Posterior cingulate gyrus (tissue), 11 donors: ENCODE results near the gene ARSI.
A peak's percentile ranks its signal among the peaks of the same experiment; 100 is the strongest.

Source experiments
- DNase-seq, 10 donors: peaks; one replicate each; pipeline versions ENCODE4 v3.0.0 to v3.0.0-alpha.2; 2020 to 2021; ENCODE audit warnings: mixed read lengths in 3 of 10
- intact Hi-C: fragments of 100-400 bp; cut with DNase I; formaldehyde crosslinking; loops from one replicate; pipeline ENCODE4 v1.15.1; 2023

Gene ARSI

GRCh38 chr5:150295741-150296486, 6.8 kb downstream of the ARSI start:
- intact Hi-C loops, result no loop called here

GRCh38 chr5:150295172-150295634, 7.5 kb downstream of the ARSI start:
- intact Hi-C loops, result no loop called here
- peak in 7 of 10 donors; percentile 43 to 94 (median 58) for DNase-seq

More at GRCh38 chr5:150295741-150296486, 6.8 kb downstream of the ARSI start:
- peak in 8 of 10 donors; percentile 57 to 96 (median 82) for DNase-seq

- intact Hi-C loops, result loop anchor here (5.0 kb wide), 1 partner anchor 58 kb away; no protein-coding TSS in a partner anchor
- peak in 2 of 10 donors; percentile 59 to 72 for DNase-seq
Observed at GRCh38 chr5:150294551-150295071, 8.1 kb downstream of the ARSI start.

- DNase-seq, result peak in 5 of 10 donors; percentile 56 to 90 (median 87)
- intact Hi-C loops, result loop anchor here (5.0 kb wide), 1 partner anchor 59 kb away; no protein-coding TSS in a partner anchor
Observed at GRCh38 chr5:150293091-150293941, 9.4 kb downstream of the ARSI start.

- intact Hi-C loops, result loop anchor here (5.0 kb wide), 1 partner anchor 61 kb away; no protein-coding TSS in a partner anchor
- peak in 2 of 10 donors; percentile 43 to 57 for DNase-seq
Observed at GRCh38 chr5:150291388-150292385, 11.0 kb downstream of the ARSI start.

GRCh38 chr5:150289551-150290390, 12.9 kb downstream of the ARSI start, which contains the start of gene CAMK2A:
Gene CAMK2A, minus strand, starts transcription at chr5:150289773. Its CDS starts 148 bp downstream, at chr5:150289625.
- intact Hi-C loops, result loop anchor here (5.0 kb wide), 1 partner anchor 63 kb away; no protein-coding TSS in a partner anchor
- DNase-seq, result peak; percentile 38 to 98 (median 89)

GRCh38 chr5:150288791-150289190, 13.9 kb downstream of the ARSI start:
- intact Hi-C loops, result no loop called here
- peak in 2 of 10 donors; percentile 50 to 82 for DNase-seq

- intact Hi-C loops, result no loop called here
- DNase-seq, result peak in 2 of 10 donors; percentile 58 to 66
Observed at GRCh38 chr5:150288361-150288760, 14.3 kb downstream of the ARSI start.

- DNase-seq, result peak in 2 of 10 donors; percentile 87 to 88
- intact Hi-C loops, result no loop called here
Observed at GRCh38 chr5:150286820-150287219, 15.9 kb downstream of the ARSI start.

GRCh38 chr5:150285114-150285513, 17.6 kb downstream of the ARSI start:
- peak in 2 of 10 donors; percentile 67 to 82 for DNase-seq
- intact Hi-C loops, result no loop called here

- peak in 7 of 10 donors; percentile 68 to 96 (median 82) for DNase-seq
- intact Hi-C loops, result no loop called here
Observed at GRCh38 chr5:150284311-150284710, 18.4 kb downstream of the ARSI start.

- intact Hi-C loops, result no loop called here
- DNase-seq, result peak in 1 of 10 donors; percentile 27
Observed at GRCh38 chr5:150283904-150284303, 18.8 kb downstream of the ARSI start.

GRCh38 chr5:150281987-150282386, 20.7 kb downstream of the ARSI start:
- intact Hi-C loops, result no loop called here
- peak in 4 of 10 donors; percentile 57 to 90 (median 88) for DNase-seq

GRCh38 chr5:150279330-150280020, 23.2 kb downstream of the ARSI start:
- DNase-seq, result peak in 2 of 10 donors; percentile 66 to 83
- intact Hi-C loops, result no loop called here

GRCh38 chr5:150278916-150279315, 23.8 kb downstream of the ARSI start:
- peak in 1 of 10 donors; percentile 78 for DNase-seq
- intact Hi-C loops, result no loop called here

- peak in 2 of 10 donors; percentile 74 to 75 for DNase-seq
- intact Hi-C loops, result no loop called here
Observed at GRCh38 chr5:150278046-150278730, 24.5 kb downstream of the ARSI start.

GRCh38 chr5:150277043-150277442, 25.7 kb downstream of the ARSI start:
- intact Hi-C loops, result no loop called here
- DNase-seq, result peak in 1 of 10 donors; percentile 70
